ENCODE results near the gene STIM1. TPM values are rescaled to one million over a fixed set of nuclear protein-coding genes. Genes with fewer than 3 reads are reported as not detected.

The STIM1 gene
- total and polyA plus RNA-seq, 10 of the 15 experiments (the other 5 are each of a cell fraction or from before 2014, with no cell fraction given), result 8.6 to 57.7 (median 29.3) TPM

DNA sequence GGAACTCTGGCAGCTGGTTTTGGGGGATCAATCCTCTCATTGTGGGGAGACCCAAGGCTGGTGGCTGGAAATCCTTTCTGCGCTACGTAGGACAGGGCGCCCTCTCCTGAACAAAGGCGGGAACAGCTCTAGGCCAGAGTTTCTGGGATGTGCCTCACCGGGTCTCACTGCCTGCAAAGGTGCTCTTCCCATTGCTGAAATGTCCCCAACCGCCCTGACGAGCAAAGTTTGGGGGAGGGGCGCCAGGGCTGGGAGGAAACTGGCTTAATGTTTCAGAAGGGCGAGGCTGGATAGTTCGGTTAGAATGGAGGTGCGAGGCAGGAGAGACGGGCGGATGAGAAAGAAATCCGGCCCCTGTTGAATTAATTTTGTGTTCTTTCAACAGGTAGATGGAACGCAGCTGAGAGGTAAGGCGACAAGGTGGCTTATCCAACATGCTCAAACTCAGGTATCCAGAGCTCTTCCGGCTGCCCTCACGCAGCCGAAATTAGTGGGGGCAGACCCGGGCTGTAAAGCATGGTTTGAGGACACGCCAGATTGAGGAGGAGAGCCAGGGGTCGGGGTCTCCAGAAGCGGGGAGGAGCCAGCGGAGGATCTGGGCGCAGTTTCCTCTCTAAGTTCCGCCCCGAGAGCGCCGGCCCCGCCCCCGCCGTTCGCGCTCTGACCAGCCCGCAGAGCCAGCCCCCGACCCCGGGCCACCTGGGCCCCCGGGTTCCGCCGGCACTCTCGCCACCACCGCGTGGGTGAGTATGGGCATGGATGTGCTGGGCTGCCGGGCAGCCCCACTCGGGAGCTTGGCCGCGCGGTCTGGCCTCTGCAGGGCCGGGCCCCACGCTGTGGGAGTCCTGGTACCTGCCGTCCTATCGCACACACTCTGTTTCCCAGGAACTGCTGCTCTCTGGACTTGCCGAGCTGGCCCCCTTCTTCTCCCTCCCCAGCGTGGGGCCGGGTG lies 47.3 kb upstream of the STIM1 start, which contains the start of gene PGAP2 (continued):
- TF ChIP-seq, protein P1, sequence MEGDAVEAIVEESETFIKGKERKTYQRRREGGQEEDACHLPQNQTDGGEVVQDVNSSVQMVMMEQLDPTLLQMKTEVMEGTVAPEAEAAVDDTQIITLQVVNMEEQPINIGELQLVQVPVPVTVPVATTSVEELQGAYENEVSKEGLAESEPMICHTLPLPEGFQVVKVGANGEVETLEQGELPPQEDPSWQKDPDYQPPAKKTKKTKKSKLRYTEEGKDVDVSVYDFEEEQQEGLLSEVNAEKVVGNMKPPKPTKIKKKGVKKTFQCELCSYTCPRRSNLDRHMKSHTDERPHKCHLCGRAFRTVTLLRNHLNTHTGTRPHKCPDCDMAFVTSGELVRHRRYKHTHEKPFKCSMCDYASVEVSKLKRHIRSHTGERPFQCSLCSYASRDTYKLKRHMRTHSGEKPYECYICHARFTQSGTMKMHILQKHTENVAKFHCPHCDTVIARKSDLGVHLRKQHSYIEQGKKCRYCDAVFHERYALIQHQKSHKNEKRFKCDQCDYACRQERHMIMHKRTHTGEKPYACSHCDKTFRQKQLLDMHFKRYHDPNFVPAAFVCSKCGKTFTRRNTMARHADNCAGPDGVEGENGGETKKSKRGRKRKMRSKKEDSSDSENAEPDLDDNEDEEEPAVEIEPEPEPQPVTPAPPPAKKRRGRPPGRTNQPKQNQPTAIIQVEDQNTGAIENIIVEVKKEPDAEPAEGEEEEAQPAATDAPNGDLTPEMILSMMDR (IDR thresholded peaks at IDR 0.05 in 2 of 3, conservative IDR thresholded peaks at IDR 0.05 in 1 of 3; ENCODE audit: control insufficient read depth in 2 of 3, extremely low read depth in 1 of 3, insufficient read depth in 1 of 3, low read depth in 3 of 3, low read length in 3 of 3), result peak; percentile 71 to 75 (median 73)
- TF ChIP-seq RCOR1 (conservative IDR thresholded peaks at IDR 0.05; ENCODE audit: low read depth, low read length), result no peak
- no peak for TF ChIP-seq GABPA (IDR thresholded peaks at IDR 0.05; ENCODE audit: low read depth)
- no peak for TF ChIP-seq RELA (IDR thresholded peaks at IDR 0.05; ENCODE audit: borderline replicate concordance, partially characterized antibody)
- TF ChIP-seq, protein P2, sequence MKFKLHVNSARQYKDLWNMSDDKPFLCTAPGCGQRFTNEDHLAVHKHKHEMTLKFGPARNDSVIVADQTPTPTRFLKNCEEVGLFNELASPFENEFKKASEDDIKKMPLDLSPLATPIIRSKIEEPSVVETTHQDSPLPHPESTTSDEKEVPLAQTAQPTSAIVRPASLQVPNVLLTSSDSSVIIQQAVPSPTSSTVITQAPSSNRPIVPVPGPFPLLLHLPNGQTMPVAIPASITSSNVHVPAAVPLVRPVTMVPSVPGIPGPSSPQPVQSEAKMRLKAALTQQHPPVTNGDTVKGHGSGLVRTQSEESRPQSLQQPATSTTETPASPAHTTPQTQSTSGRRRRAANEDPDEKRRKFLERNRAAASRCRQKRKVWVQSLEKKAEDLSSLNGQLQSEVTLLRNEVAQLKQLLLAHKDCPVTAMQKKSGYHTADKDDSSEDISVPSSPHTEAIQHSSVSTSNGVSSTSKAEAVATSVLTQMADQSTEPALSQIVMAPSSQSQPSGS (IDR thresholded peaks at IDR 0.05; ENCODE audit: low read length), result no peak
- TF ChIP-seq GATAD2B (conservative IDR thresholded peaks at IDR 0.05; ENCODE audit: low read depth), result 0 out of 2 replicates have a peak, but pooled peaks have one; percentile 46
- TF ChIP-seq, protein P3, sequence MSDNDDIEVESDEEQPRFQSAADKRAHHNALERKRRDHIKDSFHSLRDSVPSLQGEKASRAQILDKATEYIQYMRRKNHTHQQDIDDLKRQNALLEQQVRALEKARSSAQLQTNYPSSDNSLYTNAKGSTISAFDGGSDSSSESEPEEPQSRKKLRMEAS (IDR thresholded peaks at IDR 0.05; ENCODE audit: low read depth, low read length), result no peak
- TF ChIP-seq, protein P4, sequence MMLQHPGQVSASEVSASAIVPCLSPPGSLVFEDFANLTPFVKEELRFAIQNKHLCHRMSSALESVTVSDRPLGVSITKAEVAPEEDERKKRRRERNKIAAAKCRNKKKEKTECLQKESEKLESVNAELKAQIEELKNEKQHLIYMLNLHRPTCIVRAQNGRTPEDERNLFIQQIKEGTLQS (IDR thresholded peaks at IDR 0.05; ENCODE audit: borderline replicate concordance, extremely low read depth, low read depth, low read length), result no peak
- TF ChIP-seq DPF2 (IDR thresholded peaks at IDR 0.05), result 0 out of 2 replicates have a peak, but pooled peaks have one; percentile 7
- TF ChIP-seq NFXL1 (IDR thresholded peaks at IDR 0.05; ENCODE audit: borderline replicate concordance), result no peak
- peak; percentile 46; the same call in 1 of the 2 replicates for TF ChIP-seq POLR2A (IDR thresholded peaks at IDR 0.05; ENCODE audit: low read depth, low read length)
- no peak for TF ChIP-seq NR2C1 (IDR thresholded peaks at IDR 0.05)
- peak; percentile 42; the same call in 1 of the 2 replicates for TF ChIP-seq IKZF1 (conservative IDR thresholded peaks at IDR 0.05)
- no peak for TF ChIP-seq POLR2AphosphoS5 (IDR thresholded peaks at IDR 0.05; ENCODE audit: low read length)
- no peak for TF ChIP-seq NR2F1 (conservative IDR thresholded peaks at IDR 0.05)
- no peak for TF ChIP-seq ZBED1 (IDR thresholded peaks at IDR 0.05; ENCODE audit: borderline replicate concordance)
- TF ChIP-seq, protein P5, sequence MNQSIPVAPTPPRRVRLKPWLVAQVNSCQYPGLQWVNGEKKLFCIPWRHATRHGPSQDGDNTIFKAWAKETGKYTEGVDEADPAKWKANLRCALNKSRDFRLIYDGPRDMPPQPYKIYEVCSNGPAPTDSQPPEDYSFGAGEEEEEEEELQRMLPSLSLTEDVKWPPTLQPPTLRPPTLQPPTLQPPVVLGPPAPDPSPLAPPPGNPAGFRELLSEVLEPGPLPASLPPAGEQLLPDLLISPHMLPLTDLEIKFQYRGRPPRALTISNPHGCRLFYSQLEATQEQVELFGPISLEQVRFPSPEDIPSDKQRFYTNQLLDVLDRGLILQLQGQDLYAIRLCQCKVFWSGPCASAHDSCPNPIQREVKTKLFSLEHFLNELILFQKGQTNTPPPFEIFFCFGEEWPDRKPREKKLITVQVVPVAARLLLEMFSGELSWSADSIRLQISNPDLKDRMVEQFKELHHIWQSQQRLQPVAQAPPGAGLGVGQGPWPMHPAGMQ (IDR thresholded peaks at IDR 0.05; ENCODE audit: borderline replicate concordance), result no peak
- TF ChIP-seq RAD51 (IDR thresholded peaks at IDR 0.05), result no peak
- TF ChIP-seq, protein P6, sequence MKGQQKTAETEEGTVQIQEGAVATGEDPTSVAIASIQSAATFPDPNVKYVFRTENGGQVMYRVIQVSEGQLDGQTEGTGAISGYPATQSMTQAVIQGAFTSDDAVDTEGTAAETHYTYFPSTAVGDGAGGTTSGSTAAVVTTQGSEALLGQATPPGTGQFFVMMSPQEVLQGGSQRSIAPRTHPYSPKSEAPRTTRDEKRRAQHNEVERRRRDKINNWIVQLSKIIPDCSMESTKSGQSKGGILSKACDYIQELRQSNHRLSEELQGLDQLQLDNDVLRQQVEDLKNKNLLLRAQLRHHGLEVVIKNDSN (IDR thresholded peaks at IDR 0.05; ENCODE audit: borderline replicate concordance, extremely low read length, insufficient read depth, low read depth, low read length), result no peak
- no peak; the same call in 1 of the 2 replicates for TF ChIP-seq SMARCA5 (IDR thresholded peaks at IDR 0.05)
- TF ChIP-seq CHD1 (IDR thresholded peaks at IDR 0.05; ENCODE audit: low read depth, low read length), result no peak
- TF ChIP-seq HDAC6 (IDR thresholded peaks at IDR 0.05; ENCODE audit: unreplicated experiment), result no peak
- peak; percentile 44; the same call in 1 of the 2 replicates for TF ChIP-seq NBN (IDR thresholded peaks at IDR 0.05)
- TF ChIP-seq MEF2A (IDR thresholded peaks at IDR 0.05; ENCODE audit: insufficient read depth, low read depth, low read length), result no peak

Data from GM12878 (cell line).